H1 (cell line): Measurements from ENCODE around the gene AIFM3. TPM values are rescaled to one million over a fixed set of nuclear protein-coding genes. Genes with fewer than 3 reads are reported as not detected.

Source experiments
- CTCF ChIA-PET: fragments of 300-600 bp; sonication (Branson Sonifier 250); formaldehyde crosslinking; loops from one replicate; lab custom pipeline; 2021; ENCODE audit not compliant: partially characterized antibody; lab: Charles Lee
- POLR2A ChIA-PET: fragments of 300-600 bp; sonication (Branson Sonifier 250); formaldehyde crosslinking; loops from one replicate; lab custom pipeline; 2021; ENCODE audit warnings: inconsistent platforms; ENCODE audit not compliant: partially characterized antibody; lab: Charles Lee
- DNase-seq, 2 experiments: peaks; one replicate each; pipeline versions ENCODE4 v3.0.0 to v3.0.0-alpha.2; 2010 to 2022; ENCODE audit warnings: low spot score in 2 of 2, low read depth in 1 of 2, mixed read lengths in 1 of 2
- FAIRE-seq: peaks from 2 replicates; lab custom pipeline; 2011; peaks lifted over from hg19 to GRCh38; lab: Jason Lieb, UNC
- H2AFZ ChIP-seq: 2 replicates; pipeline ENCODE4 v1.8.1; 2012; ENCODE audit warnings: low read length, inconsistent platforms
- H2AK5ac ChIP-seq: 2 replicates; pipeline ENCODE4 v1.6.1; 2013; ENCODE audit warnings: low read depth, low read length
- H2BK120ac ChIP-seq: replicated peaks from 2 replicates; pipeline ENCODE3; 2013; ENCODE audit warnings: low read depth, low read length, inconsistent platforms
- H2BK12ac ChIP-seq: 2 replicates; pipeline ENCODE4 v1.6.1; 2013; ENCODE audit warnings: low read depth, low read length
- H2BK15ac ChIP-seq: 2 replicates; pipeline ENCODE4 v1.6.1; 2013; ENCODE audit warnings: low read length
- H2BK20ac ChIP-seq: 2 replicates; pipeline ENCODE4 v1.6.1; 2013; ENCODE audit warnings: low read length
- H2BK5ac ChIP-seq: 2 replicates; pipeline ENCODE4 v1.6.1; 2013; ENCODE audit warnings: low read depth, low read length
- H3K14ac ChIP-seq: 2 replicates; pipeline ENCODE4 v1.6.1; 2013; ENCODE audit warnings: inconsistent platforms; ENCODE audit not compliant: insufficient read length
- H3K18ac ChIP-seq: 2 replicates; pipeline ENCODE4 v1.6.1; 2013; ENCODE audit warnings: low read length; ENCODE audit errors: extremely low read depth
- H3K23ac ChIP-seq: 2 replicates; pipeline ENCODE4 v1.6.1; 2013; ENCODE audit warnings: inconsistent platforms; ENCODE audit not compliant: insufficient read length
- H3K23me2 ChIP-seq: 2 replicates; pipeline ENCODE4 v1.6.1; 2013; ENCODE audit warnings: low read depth, low read length
- H3K27ac ChIP-seq: 2 replicates; pipeline ENCODE4 v1.6.1; 2011; ENCODE audit warnings: low read depth, low read length, inconsistent platforms
- H3K27me3 ChIP-seq, 4 experiments: replicated peaks in 1 of 4; 1 replicate in 1 of 4; 2 replicates in 3 of 4; pipeline versions ENCODE4 v1.6.1 to v1.8.1; 2011 to 2013; ENCODE audit warnings: low read length in 3 of 4, mild to moderate bottlenecking in 3 of 4, inconsistent platforms in 2 of 4, mixed read lengths in 2 of 4, moderate library complexity in 1 of 4; ENCODE audit not compliant: control insufficient read depth in 3 of 4, insufficient read depth in 3 of 4; ENCODE audit errors: extremely low read depth in 1 of 4
- H3K36me3 ChIP-seq, 4 experiments: 2 replicates each; pipeline versions ENCODE4 v1.6.1 to v1.8.1; 2011 to 2013; ENCODE audit warnings: mild to moderate bottlenecking in 4 of 4, low read length in 3 of 4, moderate library complexity in 2 of 4, control low read depth in 1 of 4, inconsistent platforms in 1 of 4; ENCODE audit not compliant: insufficient read depth in 4 of 4, control insufficient read depth in 2 of 4
- H3K4ac ChIP-seq: replicated peaks from 2 replicates; pipeline ENCODE3; 2013; ENCODE audit warnings: low read length, low read depth, mixed read lengths, inconsistent platforms; ENCODE audit not compliant: insufficient read length
- H3K4me1 ChIP-seq, 4 experiments: replicated peaks in 1 of 4; 1 replicate in 1 of 4; 2 replicates in 3 of 4; pipeline versions ENCODE4 v1.6.1 to v1.8.1; 2011 to 2013; ENCODE audit warnings: low read length in 3 of 4, inconsistent platforms in 2 of 4, mixed read lengths in 1 of 4; ENCODE audit not compliant: insufficient read depth in 4 of 4, control insufficient read depth in 3 of 4
- H3K4me2 ChIP-seq, 2 experiments: 2 replicates each; pipeline versions ENCODE4 v1.6.1 to v1.8.1; 2011 to 2013; ENCODE audit warnings: low read depth in 2 of 2, low read length in 2 of 2, control low read depth in 1 of 2, inconsistent platforms in 1 of 2, mild to moderate bottlenecking in 1 of 2; ENCODE audit not compliant: insufficient read depth in 1 of 2
- H3K4me3 ChIP-seq, 4 experiments: fragments of 200-600, 300-600 bp in 1 of 4; sonication (generic), shearing (Covaris generic), sonication (Bioruptor Twin) in 1 of 4; 2 replicates each; pipeline versions ENCODE4 v1.5.1 to v1.8.1; 2011 to 2016; ENCODE audit warnings: low read length in 4 of 4, low read depth in 3 of 4, control low read depth in 2 of 4, inconsistent platforms in 2 of 4, mild to moderate bottlenecking in 2 of 4, mixed read lengths in 1 of 4, moderate library complexity in 1 of 4; ENCODE audit not compliant: insufficient read depth in 2 of 4; ENCODE audit errors: extremely low read depth in 1 of 4
- H3K56ac ChIP-seq: replicated peaks from 2 replicates; pipeline ENCODE3; 2013; ENCODE audit warnings: low read depth, mild to moderate bottlenecking, mixed read lengths, low read length, inconsistent platforms; ENCODE audit not compliant: insufficient read length
- H3K79me1 ChIP-seq: 2 replicates; pipeline ENCODE4 v1.6.1; 2013; ENCODE audit warnings: low read depth, low read length, control low read depth
- H3K79me2 ChIP-seq, 2 experiments: 2 replicates each; pipeline versions ENCODE4 v1.6.1 to v1.8.1; 2012 to 2013; ENCODE audit warnings: low read length in 2 of 2, mild to moderate bottlenecking in 2 of 2, inconsistent platforms in 1 of 2; ENCODE audit not compliant: insufficient read depth in 2 of 2, control insufficient read depth in 1 of 2
- H3K9ac ChIP-seq, 4 experiments: replicated peaks in 1 of 4; 1 replicate in 1 of 4; 2 replicates in 3 of 4; pipeline versions ENCODE4 v1.6.1 to v1.8.1; 2011 to 2013; ENCODE audit warnings: low read depth in 3 of 4, low read length in 3 of 4, control low read depth in 2 of 4, mild to moderate bottlenecking in 2 of 4, moderate library complexity in 2 of 4, inconsistent platforms in 1 of 4; ENCODE audit errors: extremely low read depth in 1 of 4
- H3K9me3 ChIP-seq, 2 experiments: 2 replicates each; pipeline versions ENCODE4 v1.6.1 to v1.8.1; 2012 to 2013; ENCODE audit warnings: mild to moderate bottlenecking in 2 of 2, moderate library complexity in 2 of 2, control low read depth in 1 of 2, inconsistent platforms in 1 of 2, low read depth in 1 of 2, low read length in 1 of 2, mixed read lengths in 1 of 2; ENCODE audit not compliant: insufficient read depth in 2 of 2
- H4K20me1 ChIP-seq, 2 experiments: replicated peaks in 1 of 2; 2 replicates each; pipeline versions ENCODE3 to v1.8.1; 2011 to 2013; ENCODE audit warnings: inconsistent platforms in 2 of 2, low read length in 2 of 2, mild to moderate bottlenecking in 1 of 2; ENCODE audit not compliant: insufficient read depth in 2 of 2, control insufficient read depth in 1 of 2
- H4K5ac ChIP-seq: 2 replicates; pipeline ENCODE4 v1.6.1; 2013; ENCODE audit warnings: low read length, low read depth, mixed read lengths, inconsistent platforms; ENCODE audit not compliant: insufficient read length
- H4K8ac ChIP-seq: 2 replicates; pipeline ENCODE4 v1.8.0; 2013; ENCODE audit warnings: mild to moderate bottlenecking, moderate library complexity, low read length, inconsistent platforms; ENCODE audit not compliant: insufficient read depth; ENCODE audit errors: extremely low read depth
- H4K91ac ChIP-seq: replicated peaks from 2 replicates; pipeline ENCODE3; 2013; ENCODE audit warnings: low read length, mixed read lengths, inconsistent platforms; ENCODE audit not compliant: insufficient read length
- CREB1 ChIP-seq: IDR thresholded peaks from 2 replicates; pipeline ENCODE4 v1.6.1; 2012; ENCODE audit warnings: inconsistent platforms
- WGBS, 2 experiments: shearing (Covaris generic) in 1 of 2; methylation state at CpG; one replicate each; pipeline versions ENCODE4 v1.1.6 to v1.1.7; 2013 to 2015; ENCODE audit warnings: low lambda C conversion rate in 2 of 2, mixed read lengths in 2 of 2, inconsistent platforms in 1 of 2, low coverage in 1 of 2, missing lambda C conversion rate in 1 of 2; ENCODE audit not compliant: insufficient replicate concordance in 2 of 2, insufficient coverage in 1 of 2, insufficient read length in 1 of 2; ENCODE audit errors: extremely low coverage in 1 of 2, missing lambda C conversion rate in 1 of 2; 5-methylcytosine and 5-hydroxymethylcytosine counted together
- polyA plus RNA-seq, 7 experiments: library from polyadenylated mRNA; depleted of rRNA in 3 of 7; stranded (reverse) in 5 of 7; unstranded in 2 of 7; fragments of >200 nt in 5 of 7; fragments of 200-250 nt in 2 of 7; gene quantifications; 1 replicate in 5 of 7; 2 replicates in 1 of 7; 4 replicates in 1 of 7; pipeline versions ENCODE4 v1.2.1 to v1.2.3, GENCODE V29; 2011 to 2013; ENCODE audit warnings: missing spikeins in 2 of 7, mixed read lengths in 2 of 7
- total RNA-seq: library from RNA; stranded (reverse); fragmentation: NEBNext Ultra II Directional; extraction: Animal tissue kit (Norgen Biotek cat#: 25700); gene quantifications from 2 replicates; pipeline ENCODE4 v1.2.1, GENCODE V29; 2021

The AIFM3 gene
- total and polyA plus RNA-seq, 2 of the 8 experiments (the other 6 are each of a cell fraction or from before 2014, with no cell fraction given), result 0.86 to 1.4 TPM

DNA sequence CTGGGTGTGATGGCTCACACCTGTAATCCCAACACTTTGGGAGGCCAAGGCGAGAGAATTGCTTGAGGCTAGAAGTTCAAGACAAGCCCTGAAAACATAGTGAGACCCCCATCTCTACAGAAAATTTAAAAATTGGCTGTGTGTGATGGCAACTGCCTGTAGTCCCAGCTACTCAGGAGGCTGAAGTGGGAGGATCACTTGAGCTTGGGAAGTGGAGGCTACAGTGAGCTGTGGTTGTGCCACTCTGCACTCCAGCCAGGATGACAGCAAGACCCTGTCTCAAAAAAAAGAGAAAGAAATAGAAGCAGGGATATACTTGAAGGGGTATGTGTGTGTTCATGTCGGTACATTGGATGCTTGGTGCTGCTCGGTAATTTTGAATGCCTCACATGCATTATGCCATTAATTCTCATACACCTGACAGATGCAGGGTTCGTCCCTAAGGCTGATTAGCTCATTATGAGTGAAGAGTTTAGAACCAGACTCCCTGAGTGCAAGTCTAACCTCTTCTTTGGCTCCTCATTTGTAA is 35.9 kb upstream of the AIFM3 start:
- Histone ChIP-seq H3K79me1 (peaks cover 12% of the 10 kb centered on the region), H3K27ac (peak overlapping the region; percentile 45; the same call in 1 of the 2 replicates), H3K9ac (no peak overlapping the region), H3K36me3 (peaks cover 0 to 24% (median 10%) of the 10 kb centered on the region in 4 experiments; a peak in 5 of 8 replicates), H2BK120ac (no peak overlapping the region), H3K23me2 (peaks cover 1% of the 10 kb centered on the region; the same call in 1 of the 2 replicates), H3K4me1 (peaks cover 0 to 5% (median 4%) of the 10 kb centered on the region in 4 experiments; a peak in 3 of 7 replicates), H3K18ac (no peak overlapping the region), H3K79me2 (peaks cover 53 to 98% of the 10 kb centered on the region in 2 experiments), H2BK20ac (no peak overlapping the region), H3K9me3 (no peaks in the 10 kb centered on the region), H2BK12ac (no peak overlapping the region), H3K56ac (no peak overlapping the region), H3K4ac (no peak overlapping the region), H3K23ac (no peak overlapping the region), H4K8ac (no peak overlapping the region), H2BK5ac (no peak overlapping the region), H2AK5ac (no peak overlapping the region), H3K14ac (no peak overlapping the region), H4K5ac (no peak overlapping the region), H4K91ac (no peak overlapping the region), H2AFZ (no peak overlapping the region), H3K4me2 (no peak overlapping the region), H4K20me1 (peaks cover 23 to 29% of the 10 kb centered on the region in 2 experiments), H2BK15ac (no peak overlapping the region), H3K27me3 (no peaks in the 10 kb centered on the region), H3K4me3 (no peak overlapping the region)
- ChIA-PET POLR2A (interaction anchor here (0.9 kb wide), 1 partner anchor 11 kb away, joined by 3 read pairs; no protein-coding TSS in a partner anchor), CTCF (interaction anchor here (0.6 to 1.4 kb wide), 4 partner anchors 11 to 147 kb away, joined by 3 to 5 read pairs (median 3); partner anchors contain the start of gene LZTR1)
- 88% methylated on average over 4 of the region's 4 CpGs; no CpG with 5 or more reads in 1 of the 2 experiments for WGBS, 2 experiments
- TF ChIP-seq CREB1, result no peak
- FAIRE-seq, result no peak
- DNase-seq, result no peak
